ENCODE results near the gene TIMP2. TPM values are rescaled to one million over a fixed set of nuclear protein-coding genes. Genes with fewer than 3 reads are reported as not detected.

Gene TIMP2
- total RNA-seq, 2 experiments from 2014 or later: 0.54 TPM; not detected in 1

DNA sequence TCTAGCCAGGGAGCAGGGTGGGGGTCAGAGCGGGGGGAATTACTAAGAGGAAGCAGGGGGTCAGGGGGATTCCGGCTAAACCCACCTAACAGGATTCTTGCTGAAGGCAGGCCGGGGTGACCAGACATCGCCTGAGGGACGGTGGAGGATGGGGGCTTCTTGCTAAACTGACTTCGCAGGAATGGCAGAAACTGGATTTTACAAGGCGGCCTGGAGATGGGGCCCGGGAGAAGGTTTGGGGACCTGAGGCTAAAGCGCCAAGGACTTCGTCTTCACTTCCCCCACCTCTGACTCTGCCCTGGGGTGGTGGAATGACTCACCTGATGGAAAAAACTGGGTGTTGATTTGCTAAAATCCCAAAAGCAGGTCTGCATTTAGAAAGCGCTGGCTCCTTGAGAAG lies 31.1 kb upstream of the TIMP2 start:
- DNase-seq (ENCODE audit: low spot score): no peak
- Histone ChIP-seq H3K27ac (ENCODE audit: low read depth, low read length, poor library complexity, severe bottlenecking) (no peak overlapping the region), H3K4me2 (ENCODE audit: low read length) (no peak overlapping the region), H4K20me1 (ENCODE audit: insufficient read depth, low read length) (no peaks in the 10 kb centered on the region), H3K4me1 (ENCODE audit: insufficient read depth, low read length, poor library complexity, severe bottlenecking) (no peaks in the 10 kb centered on the region), H3K36me3 (ENCODE audit: insufficient read depth, low read length) (no peaks in the 10 kb centered on the region), H3K4me3 (ENCODE audit: low read depth, low read length, poor library complexity, severe bottlenecking) (no peak overlapping the region), H3K9me2 (ENCODE audit: insufficient read depth, low read length) (no peaks in the 10 kb centered on the region), H3K79me2 (ENCODE audit: insufficient read depth, low read depth, low read length) (no peaks in the 10 kb centered on the region), H2AFZ (ENCODE audit: low read length) (no peak overlapping the region), H3K9me3 (ENCODE audit: low read length) (no peaks in the 10 kb centered on the region)
- BruUV-seq (replicated peaks): no TSS peak
- ChIA-PET POLR2A (interaction anchor here (0.6 kb wide), 1 partner anchor 1689 kb away, joined by 5 read pairs; no protein-coding TSS in a partner anchor), CTCF (ENCODE audit: unreplicated experiment) (no interaction called here)
- TF ChIP-seq, protein P1, sequence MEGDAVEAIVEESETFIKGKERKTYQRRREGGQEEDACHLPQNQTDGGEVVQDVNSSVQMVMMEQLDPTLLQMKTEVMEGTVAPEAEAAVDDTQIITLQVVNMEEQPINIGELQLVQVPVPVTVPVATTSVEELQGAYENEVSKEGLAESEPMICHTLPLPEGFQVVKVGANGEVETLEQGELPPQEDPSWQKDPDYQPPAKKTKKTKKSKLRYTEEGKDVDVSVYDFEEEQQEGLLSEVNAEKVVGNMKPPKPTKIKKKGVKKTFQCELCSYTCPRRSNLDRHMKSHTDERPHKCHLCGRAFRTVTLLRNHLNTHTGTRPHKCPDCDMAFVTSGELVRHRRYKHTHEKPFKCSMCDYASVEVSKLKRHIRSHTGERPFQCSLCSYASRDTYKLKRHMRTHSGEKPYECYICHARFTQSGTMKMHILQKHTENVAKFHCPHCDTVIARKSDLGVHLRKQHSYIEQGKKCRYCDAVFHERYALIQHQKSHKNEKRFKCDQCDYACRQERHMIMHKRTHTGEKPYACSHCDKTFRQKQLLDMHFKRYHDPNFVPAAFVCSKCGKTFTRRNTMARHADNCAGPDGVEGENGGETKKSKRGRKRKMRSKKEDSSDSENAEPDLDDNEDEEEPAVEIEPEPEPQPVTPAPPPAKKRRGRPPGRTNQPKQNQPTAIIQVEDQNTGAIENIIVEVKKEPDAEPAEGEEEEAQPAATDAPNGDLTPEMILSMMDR (conservative IDR thresholded peaks at IDR 0.05; ENCODE audit: low read length): no peak
- no peak for TF ChIP-seq EZH2phosphoT487 (IDR thresholded peaks at IDR 0.05; ENCODE audit: borderline replicate concordance, low read depth, low read length)
- intact Hi-C loops (cut with micrococcal nuclease; ENCODE audit: unreplicated experiment): no loop called here

DNA sequence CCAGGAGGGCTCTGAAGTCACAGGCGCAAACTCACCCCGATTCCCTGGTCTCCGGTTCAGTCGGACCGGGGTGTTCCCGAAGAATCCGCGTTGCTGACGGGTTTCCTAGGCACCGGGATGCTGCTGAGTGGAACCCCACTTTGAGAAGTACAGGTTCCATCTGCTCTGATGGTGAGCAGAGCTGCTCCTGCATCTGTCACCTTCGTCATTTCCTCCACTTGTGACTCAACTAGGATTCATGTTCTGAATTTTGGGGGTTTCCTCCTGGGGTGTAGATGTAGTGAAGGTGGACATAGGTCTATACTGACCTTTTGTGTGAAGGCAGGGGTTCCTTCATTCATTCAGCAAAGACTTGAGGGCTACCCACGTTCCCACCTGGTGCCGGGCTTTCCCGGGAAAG lies 29.5 kb upstream of the TIMP2 start:
- POLR2A ChIA-PET: interaction anchor here (0.6 kb wide), 1 partner anchor 1655 kb away, joined by 3 read pairs; no protein-coding TSS in a partner anchor
- no TSS peak for BruUV-seq (replicated peaks)
- CTCF ChIA-PET (ENCODE audit: unreplicated experiment): no interaction called here
- Histone ChIP-seq H3K36me3 (ENCODE audit: insufficient read depth, low read length) (no peaks in the 10 kb centered on the region), H3K4me3 (ENCODE audit: low read depth, low read length, poor library complexity, severe bottlenecking) (no peak overlapping the region), H3K9me2 (ENCODE audit: insufficient read depth, low read length) (no peaks in the 10 kb centered on the region), H3K4me1 (ENCODE audit: insufficient read depth, low read length, poor library complexity, severe bottlenecking) (no peaks in the 10 kb centered on the region), H3K4me2 (ENCODE audit: low read length) (no peak overlapping the region), H3K79me2 (ENCODE audit: insufficient read depth, low read depth, low read length) (no peaks in the 10 kb centered on the region), H2AFZ (ENCODE audit: low read length) (no peak overlapping the region), H3K9me3 (ENCODE audit: low read length) (no peaks in the 10 kb centered on the region), H3K27ac (ENCODE audit: low read depth, low read length, poor library complexity, severe bottlenecking) (no peak overlapping the region), H4K20me1 (ENCODE audit: insufficient read depth, low read length) (no peaks in the 10 kb centered on the region)
- TF ChIP-seq, protein P1 (conservative IDR thresholded peaks at IDR 0.05; ENCODE audit: low read length): no peak
- no peak for TF ChIP-seq EZH2phosphoT487 (IDR thresholded peaks at IDR 0.05; ENCODE audit: borderline replicate concordance, low read depth, low read length)
- no peak for DNase-seq (ENCODE audit: low spot score)
- intact Hi-C loops (cut with micrococcal nuclease; ENCODE audit: unreplicated experiment): no loop called here

Data from OCI-LY7 (cell line).